Measurements from ENCODE around the gene MAGI2.

Gene MAGI2

DNA sequence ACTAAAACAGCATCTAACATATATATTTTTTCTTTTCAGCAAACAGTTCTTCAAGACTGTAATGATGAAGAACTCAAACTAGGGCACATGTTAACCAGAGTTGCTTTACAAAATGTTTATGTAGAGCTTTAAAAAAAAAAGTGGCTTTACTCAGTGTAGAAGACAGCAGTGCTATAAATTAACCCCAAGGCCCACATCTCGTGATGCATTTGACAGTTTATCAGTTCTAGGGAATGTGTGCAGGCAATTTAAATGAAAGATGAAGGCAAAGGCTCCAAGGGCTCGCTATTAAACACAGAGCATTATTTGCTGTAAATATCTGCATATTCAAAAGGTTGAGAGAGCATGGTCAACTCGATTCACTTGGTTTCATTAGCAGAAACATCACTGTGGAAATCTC is 558.1 kb downstream of the MAGI2 start:
- DNase-seq: no peak

- no peak for DNase-seq
These were observed 574.3 kb downstream of the MAGI2 start for GRCh38 chr7:78879206-78879605.

- no peak for DNase-seq
These were observed 580.4 kb downstream of the MAGI2 start for GRCh38 chr7:78873117-78873516.

GRCh38 chr7:78864339-78864738 is 589.1 kb downstream of the MAGI2 start:
- DNase-seq: no peak

DNA sequence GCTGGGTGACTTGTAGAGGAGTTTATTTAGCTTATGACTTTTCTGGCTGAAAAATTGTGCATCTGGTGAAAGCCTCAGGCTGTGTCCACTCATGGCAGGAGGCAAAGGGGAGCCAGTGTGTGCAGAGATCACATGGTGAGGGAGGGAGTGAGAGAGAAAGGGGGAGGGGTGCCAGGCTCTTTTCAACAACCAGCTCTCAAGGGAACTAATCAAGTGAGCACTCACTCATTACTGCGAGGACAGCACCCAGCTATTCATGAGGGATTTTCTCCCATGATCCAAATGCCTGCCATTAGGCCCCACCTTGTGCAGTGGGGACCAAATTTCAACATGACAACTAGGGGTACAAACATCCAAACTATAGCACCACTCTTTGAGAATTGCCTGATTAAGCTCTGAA is 590.2 kb downstream of the MAGI2 start:
- DNase-seq: no peak

DNA sequence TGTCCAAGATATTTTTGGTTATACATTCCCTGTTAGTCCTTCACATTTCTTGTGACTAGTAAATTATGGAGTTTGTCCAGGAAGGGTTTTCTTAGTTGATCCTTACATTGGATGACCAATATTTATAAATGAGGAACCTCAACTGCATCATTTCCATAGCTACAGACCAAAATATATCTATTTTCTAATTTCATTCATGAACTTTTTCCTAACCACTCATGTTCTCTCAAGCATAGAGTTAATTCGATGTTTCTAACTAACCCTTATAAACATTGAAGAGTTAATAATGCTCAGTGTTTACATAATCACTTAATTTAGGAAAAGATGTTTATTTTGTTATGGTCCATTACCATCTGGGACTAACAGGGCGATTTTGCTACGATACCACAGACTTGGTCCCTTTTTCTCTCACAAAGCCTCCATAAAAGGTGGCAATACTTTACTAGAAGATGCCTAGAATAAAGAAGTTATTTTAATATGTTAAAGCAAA is 591.0 kb downstream of the MAGI2 start:
- DNase-seq: no peak

- no peak for DNase-seq
These were observed 600.5 kb downstream of the MAGI2 start for GRCh38 chr7:78852951-78853350.

- DNase-seq: no peak
These were observed 603.2 kb downstream of the MAGI2 start for GRCh38 chr7:78850093-78850740.

- no peak for DNase-seq
These were observed 608.3 kb downstream of the MAGI2 start for GRCh38 chr7:78845155-78845554.

DNA sequence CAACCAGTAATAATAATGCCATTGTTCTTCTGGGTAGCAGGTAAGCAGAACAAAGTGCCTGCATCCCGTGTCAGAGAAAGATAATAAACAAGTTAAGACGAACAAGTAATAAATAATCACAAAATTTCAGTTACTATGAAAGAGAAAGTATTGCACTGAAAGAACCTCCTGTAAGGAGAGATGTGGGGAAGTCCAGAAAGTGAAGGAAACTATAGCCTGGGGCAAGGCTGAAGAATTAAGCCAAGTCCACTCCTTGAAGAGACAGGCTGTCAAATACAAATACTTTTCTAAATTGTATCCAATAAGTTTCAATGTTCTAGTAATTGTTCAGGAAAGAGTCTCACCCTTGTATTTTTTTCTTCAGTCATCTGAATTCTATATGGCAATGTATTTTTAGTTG is 611.4 kb downstream of the MAGI2 start:
- DNase-seq: no peak

GRCh38 chr7:78835897-78836296 is 617.6 kb downstream of the MAGI2 start:
- DNase-seq: no peak

- DNase-seq: no peak
These were observed 625.1 kb downstream of the MAGI2 start for GRCh38 chr7:78828317-78828716.

DNA sequence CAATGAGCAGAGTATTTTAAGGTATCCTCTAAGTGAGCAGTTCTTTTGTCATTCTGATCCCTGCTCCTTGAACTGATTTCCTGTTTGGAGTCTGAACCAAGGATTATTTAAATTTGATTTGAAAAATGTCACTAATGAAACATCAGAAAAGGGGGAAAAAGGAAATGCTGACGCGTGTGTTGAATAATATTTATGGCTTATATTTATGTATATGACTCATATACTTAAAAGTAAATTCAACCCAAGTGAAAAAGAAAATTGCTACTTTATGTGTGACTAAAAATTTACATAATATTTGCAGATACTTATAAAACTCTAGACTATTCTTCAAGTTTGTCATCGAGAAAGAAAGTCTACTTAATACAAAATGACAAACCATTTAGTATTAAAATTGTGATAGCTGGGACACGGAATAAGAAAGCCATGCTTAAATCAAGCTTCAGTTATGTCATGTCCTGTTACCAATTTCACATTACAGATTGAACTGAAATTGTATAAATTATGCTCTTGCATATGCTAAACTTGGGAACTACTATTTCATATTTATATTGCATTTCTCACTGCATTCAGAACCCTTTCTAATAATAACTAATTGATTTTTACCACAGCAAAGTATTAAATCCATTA is 649.9 kb downstream of the MAGI2 start:
- DNase-seq: no peak

- no peak for DNase-seq
These were observed 659.4 kb downstream of the MAGI2 start for GRCh38 chr7:78794101-78794500.

DNA sequence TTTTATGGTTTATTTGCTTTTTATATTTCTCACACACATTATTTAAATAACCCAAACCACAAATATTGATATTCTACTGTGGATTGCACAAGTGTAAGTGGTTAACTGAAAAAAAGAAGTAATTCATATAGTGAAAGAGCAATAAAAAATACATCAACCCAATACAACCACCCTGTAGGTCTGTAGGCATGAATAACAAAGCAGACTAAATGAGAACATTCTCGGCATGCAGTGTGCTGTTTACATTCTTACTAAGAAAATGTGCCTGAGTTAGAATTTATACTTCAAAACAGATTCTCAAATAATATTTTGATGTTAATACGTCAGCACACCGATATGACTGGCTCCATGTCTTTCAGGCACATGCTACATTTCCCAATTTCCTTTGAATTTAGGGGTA is 660.8 kb downstream of the MAGI2 start:
- no peak for DNase-seq

DNA sequence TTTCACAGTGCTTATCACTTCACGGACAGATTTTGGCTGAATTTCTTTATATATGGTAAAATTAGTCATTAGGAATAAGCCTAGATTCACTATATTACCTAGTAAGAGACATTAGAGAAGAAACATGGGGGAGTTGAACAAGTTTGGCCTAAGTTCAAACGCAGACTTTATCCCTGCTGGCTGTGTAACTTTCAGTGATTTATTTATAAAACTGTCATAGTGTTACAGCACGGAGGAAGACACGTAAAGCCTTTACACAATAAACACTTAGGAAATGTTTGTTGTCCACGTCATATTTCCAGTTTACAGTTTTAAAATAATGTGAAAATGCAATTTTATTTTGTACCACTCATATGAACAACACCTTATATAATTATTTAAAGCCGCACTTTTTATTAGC is 661.5 kb downstream of the MAGI2 start:
- no peak for DNase-seq

GRCh38 chr7:78788464-78788863 is 665.0 kb downstream of the MAGI2 start:
- no peak for DNase-seq

DNA sequence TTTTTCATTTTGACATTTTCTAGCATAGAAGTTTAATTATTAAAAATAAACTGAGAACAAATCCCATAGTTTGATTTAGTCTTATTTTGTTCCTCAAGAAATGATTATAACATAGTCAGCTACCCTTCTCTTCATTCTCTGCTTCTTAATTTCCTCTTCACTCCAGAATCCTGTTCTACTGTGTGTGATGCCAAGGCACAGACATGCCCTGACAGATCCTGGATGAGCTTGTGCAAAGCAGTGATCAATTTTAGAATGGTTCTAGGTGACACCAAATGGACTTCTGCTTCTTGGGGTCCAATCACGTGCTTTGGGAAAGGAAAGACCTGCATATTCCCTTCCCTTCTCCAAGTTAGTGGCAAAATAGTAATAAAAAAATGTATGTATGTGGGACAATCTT is 665.6 kb downstream of the MAGI2 start:
- DNase-seq: no peak

GRCh38 chr7:78786055-78786454 is 667.4 kb downstream of the MAGI2 start:
- no peak for DNase-seq

DNA sequence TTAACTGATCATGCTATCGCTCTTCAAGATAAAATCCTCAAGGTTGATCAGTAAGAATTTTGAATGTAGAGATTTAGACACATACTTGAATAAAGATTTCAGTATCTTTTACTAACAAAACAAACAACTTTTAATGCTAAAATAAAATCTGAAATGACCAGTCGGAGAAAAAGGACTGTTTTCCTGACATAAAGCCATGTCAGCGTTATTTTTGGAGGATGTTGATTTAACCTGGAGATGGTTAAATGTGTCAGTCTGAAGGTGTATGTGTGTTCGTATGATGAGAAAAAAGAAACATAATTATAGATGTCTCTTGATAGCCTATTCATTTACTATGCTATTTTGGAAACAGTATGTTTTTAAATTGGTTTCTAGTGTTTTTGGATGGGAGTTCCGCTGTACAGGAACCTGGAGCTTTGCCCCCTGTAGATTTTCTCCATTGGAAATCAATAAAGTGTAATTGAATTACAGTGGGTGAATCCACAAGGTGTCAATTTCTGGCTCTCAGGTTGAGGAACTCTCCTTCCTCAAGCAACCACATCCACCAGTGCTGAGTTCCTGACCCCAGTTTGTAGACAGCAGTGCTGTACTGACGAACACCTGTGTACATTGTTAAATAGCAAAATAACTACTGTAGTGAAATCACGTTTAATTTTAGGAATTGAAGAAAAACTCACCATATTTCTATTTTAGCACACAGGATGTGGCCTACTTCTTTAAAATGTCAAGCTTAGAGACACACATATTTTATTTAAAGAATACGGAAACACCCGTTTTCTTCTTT is 670.1 kb downstream of the MAGI2 start:
- DNase-seq: no peak

GRCh38 chr7:78780560-78780959 is 672.9 kb downstream of the MAGI2 start:
- DNase-seq: no peak

DNA sequence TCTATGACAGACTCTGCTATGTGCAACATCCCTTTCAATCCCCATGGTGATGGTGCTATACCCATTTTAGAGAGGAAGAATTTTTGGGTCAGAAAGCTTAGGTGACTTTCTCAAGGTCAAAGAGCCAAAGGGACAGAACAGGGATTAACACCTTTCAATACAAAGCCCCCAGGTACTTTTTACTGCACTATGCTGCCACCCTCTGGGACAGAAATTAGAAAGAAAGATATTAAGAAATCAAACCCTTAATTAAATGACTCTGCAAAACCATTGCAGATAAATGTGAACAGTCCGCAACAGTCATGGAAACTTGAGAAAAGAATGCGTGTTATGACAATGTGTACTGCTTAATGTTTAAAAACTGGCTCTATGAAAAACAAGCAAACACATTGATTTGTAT is 673.7 kb downstream of the MAGI2 start:
- DNase-seq: no peak

- DNase-seq: no peak
These were observed 675.6 kb downstream of the MAGI2 start for GRCh38 chr7:78777829-78778228.
